A549 (cell line): ENCODE data around the gene NUTF2. TPM values are rescaled to one million over a fixed set of nuclear protein-coding genes. Genes with fewer than 3 reads are reported as not detected.

Source experiments
- ATAC-seq, 2 experiments: fragments of 200-7000 bp in 1 of 2; fragments of >200 bp in 1 of 2; cut with Nextera tagmentation in 1 of 2; cut with Tn5 transposase in 1 of 2; 3 replicates each; pipeline versions ENCODE4 v1.8.0 to v1.9.1; 2018 to 2020; ENCODE audit warnings: mild to moderate bottlenecking in 1 of 2, moderate library complexity in 1 of 2
- CTCF ChIA-PET: fragments of 300-600 bp; sonication (Branson Sonifier 250); formaldehyde crosslinking; extraction: SDS; loops from one replicate; lab custom pipeline; 2021; ENCODE audit warnings: antibody characterized with exemption, inconsistent platforms; lab: Yijun Ruan, JAX
- POLR2A ChIA-PET: fragments of 350-600 bp; formaldehyde crosslinking; extraction: SDS; loops from one replicate; lab custom pipeline; 2021; ENCODE audit warnings: antibody characterized with exemption, inconsistent platforms; lab: Yijun Ruan, JAX
- DNase-seq, 2 experiments: peaks; one replicate each; pipeline versions ENCODE4 v3.0.0 to v3.0.0-alpha.2; 2011 to 2016; ENCODE audit warnings: low read depth in 1 of 2, low spot score in 1 of 2
- FAIRE-seq: peaks from 2 replicates; lab custom pipeline; 2011; peaks lifted over from hg19 to GRCh38; lab: Jason Lieb, UNC
- H3K27ac ChIP-seq, 2 experiments: fragments of >200 bp; sonication (Bioruptor Twin); formaldehyde crosslinking; 3 replicates each; pipeline ENCODE4 v1.5.1; 2016 to 2017
- H3K4me1 ChIP-seq: fragments of >200 bp; sonication (Bioruptor Twin); formaldehyde crosslinking; 3 replicates; pipeline ENCODE4 v1.6.1; 2016
- H3K4me2 ChIP-seq: fragments of >200 bp; sonication (Bioruptor Twin); formaldehyde crosslinking; 3 replicates; pipeline ENCODE4 v1.6.1; 2016
- H3K4me3 ChIP-seq: fragments of >200 bp; sonication (Bioruptor Twin); formaldehyde crosslinking; 3 replicates; pipeline ENCODE4 v1.5.1; 2016
- H3K9me3 ChIP-seq: fragments of >200 bp; sonication (Bioruptor Twin); formaldehyde crosslinking; 3 replicates; pipeline ENCODE4 v1.6.1; 2016
- BHLHE40 ChIP-seq: IDR thresholded peaks from 2 replicates; pipeline ENCODE4 v1.6.1; 2012; ENCODE audit warnings: low read depth, low read length, inconsistent platforms
- CBX2 ChIP-seq: fragments of 200-600 bp; sonication (generic); IDR thresholded peaks from 2 replicates; pipeline ENCODE4 v1.6.1; 2016; ENCODE audit warnings: low read depth, mild to moderate bottlenecking, borderline replicate concordance
- CHD2 ChIP-seq: fragments of 150-350 bp; IDR thresholded peaks from 2 replicates; pipeline ENCODE4 v1.6.1; 2014; ENCODE audit warnings: low read length; ENCODE audit not compliant: partially characterized antibody
- CHD4 ChIP-seq: fragments of 200-600 bp; sonication (generic); IDR thresholded peaks from 2 replicates; pipeline ENCODE4 v1.6.1; 2016; ENCODE audit warnings: antibody characterized with exemption, mild to moderate bottlenecking, borderline replicate concordance
- EHF ChIP-seq: fragments of 250-450 bp; sonication (Bioruptor Pico); IDR thresholded peaks from 2 replicates; pipeline ENCODE4 v1.5.0; 2020; ENCODE audit warnings: mild to moderate bottlenecking
- EHMT2 ChIP-seq: fragments of 200-600 bp; sonication (generic); IDR thresholded peaks from 2 replicates; pipeline ENCODE4 v1.6.1; 2016; ENCODE audit warnings: antibody characterized with exemption, low read depth, mild to moderate bottlenecking, moderate library complexity
- FOSB ChIP-seq: fragments of 250-450 bp; sonication (Bioruptor Pico); IDR thresholded peaks from 2 replicates; pipeline ENCODE4 v1.5.0; 2020; ENCODE audit warnings: mild to moderate bottlenecking, moderate library complexity
- HEYL ChIP-seq: fragments of 250-450 bp; sonication (Bioruptor Pico); IDR thresholded peaks from 2 replicates; pipeline ENCODE4 v1.8.0; 2021; ENCODE audit warnings: mild to moderate bottlenecking, moderate library complexity
- HOXA7 ChIP-seq: fragments of 250-450 bp; sonication (Bioruptor Pico); IDR thresholded peaks from 2 replicates; pipeline ENCODE4 v1.5.0; 2020; ENCODE audit warnings: mild to moderate bottlenecking, moderate library complexity
- JUN ChIP-seq, 2 experiments: fragments of >200 bp; sonication (Bioruptor Twin); formaldehyde crosslinking; IDR thresholded peaks; 2 replicates in 1 of 2; 3 replicates in 1 of 2; pipeline ENCODE4 v1.6.1; 2016 to 2017
- MAFK ChIP-seq: fragments of 450-650 bp; IDR thresholded peaks from 2 replicates; pipeline ENCODE4 v1.6.1; 2014; ENCODE audit not compliant: partially characterized antibody
- MAX ChIP-seq: IDR thresholded peaks from 2 replicates; pipeline ENCODE4 v1.6.1; 2012
- MAZ ChIP-seq: fragments of 150-350 bp; IDR thresholded peaks from 2 replicates; pipeline ENCODE4 v1.6.1; 2014; ENCODE audit warnings: antibody characterized with exemption, low read depth, low read length, borderline replicate concordance
- MYC ChIP-seq: IDR thresholded peaks from 2 replicates; pipeline ENCODE4 v1.6.1; 2012; ENCODE audit warnings: mild to moderate bottlenecking, inconsistent platforms, low read length, improper control_type of control experiment, borderline replicate concordance
- NPAS2 ChIP-seq: fragments of 250-450 bp; sonication (Bioruptor Pico); IDR thresholded peaks from 2 replicates; pipeline ENCODE4 v1.8.0; 2022; ENCODE audit warnings: mild to moderate bottlenecking, moderate library complexity, borderline replicate concordance
- PHF8 ChIP-seq: fragments of 200-600 bp; sonication (generic); IDR thresholded peaks from 2 replicates; pipeline ENCODE4 v1.6.1; 2016; ENCODE audit warnings: low read depth, mild to moderate bottlenecking, antibody characterized with exemption, moderate library complexity, borderline replicate concordance
- RARB ChIP-seq: fragments of 250-450 bp; sonication (Bioruptor Pico); IDR thresholded peaks from 2 replicates; pipeline ENCODE4 v1.8.0; 2021; ENCODE audit warnings: mild to moderate bottlenecking, moderate library complexity
- RCOR1 ChIP-seq: fragments of 150-350 bp; IDR thresholded peaks from 2 replicates; pipeline ENCODE4 v1.6.1; 2014; ENCODE audit warnings: antibody characterized with exemption, low read length, low read depth
- RFX5 ChIP-seq: fragments of 450-650 bp; IDR thresholded peaks from 2 replicates; pipeline ENCODE4 v1.7.1; 2014; ENCODE audit warnings: antibody characterized with exemption, mild to moderate bottlenecking, moderate library complexity
- RNF2 ChIP-seq: fragments of 200-600 bp; sonication (generic); IDR thresholded peaks from 2 replicates; pipeline ENCODE4 v1.6.1; 2016; ENCODE audit warnings: low read depth, mild to moderate bottlenecking, antibody characterized with exemption, moderate library complexity, borderline replicate concordance
- SMC3 ChIP-seq: fragments of >200 bp; sonication (Bioruptor Twin); formaldehyde crosslinking; IDR thresholded peaks from 3 replicates; pipeline ENCODE4 v1.6.1; 2018; ENCODE audit warnings: inconsistent platforms
- TP53 ChIP-seq: fragments of 250-450 bp; sonication (Bioruptor Pico); IDR thresholded peaks from 2 replicates; pipeline ENCODE4 v1.5.0; 2021; ENCODE audit warnings: mild to moderate bottlenecking, moderate library complexity
- ZC3H11A ChIP-seq: fragments of 450-650 bp; IDR thresholded peaks from 2 replicates; pipeline ENCODE4 v1.6.1; 2014; ENCODE audit warnings: antibody characterized with exemption, mild to moderate bottlenecking
- ZSCAN20 ChIP-seq: fragments of 250-450 bp; sonication (Bioruptor Pico); IDR thresholded peaks from 2 replicates; pipeline ENCODE4 v1.8.0; 2022; ENCODE audit warnings: mild to moderate bottlenecking, moderate library complexity
- WGBS: methylation state at CpG from one replicate; pipeline ENCODE4 v1.1.6; 2017; ENCODE audit errors: missing lambda C conversion rate; 5-methylcytosine and 5-hydroxymethylcytosine counted together
- polyA plus RNA-seq, 4 experiments: library from polyadenylated mRNA; depleted of rRNA in 3 of 4; stranded (reverse); fragments of >200 nt; fragmentation: RNase III in 1 of 4; extraction: RNeasy Plus Mini Kit Qiagen cat#74134 plus additional on column Dnase treatment in 1 of 4; gene quantifications; 2 replicates in 3 of 4; 3 replicates in 1 of 4; pipeline ENCODE4 v1.2.3, GENCODE V29; 2011 to 2017
- TF ChIP-seq, protein P1 (sequence below): fragments of 450-650 bp; IDR thresholded peaks from 2 replicates; pipeline ENCODE4 v1.6.1; 2014; ENCODE audit warnings: antibody characterized with exemption
- TF ChIP-seq, protein P2 (sequence below): fragments of 200-600 bp; sonication (generic); IDR thresholded peaks from 2 replicates; pipeline ENCODE4 v1.6.1; 2016; ENCODE audit warnings: antibody characterized with exemption, mild to moderate bottlenecking, moderate library complexity

Gene NUTF2
- polyA plus RNA-seq, 2 of the 4 experiments (the other 2 are of a cell fraction), result 168 to 287 TPM

DNA sequence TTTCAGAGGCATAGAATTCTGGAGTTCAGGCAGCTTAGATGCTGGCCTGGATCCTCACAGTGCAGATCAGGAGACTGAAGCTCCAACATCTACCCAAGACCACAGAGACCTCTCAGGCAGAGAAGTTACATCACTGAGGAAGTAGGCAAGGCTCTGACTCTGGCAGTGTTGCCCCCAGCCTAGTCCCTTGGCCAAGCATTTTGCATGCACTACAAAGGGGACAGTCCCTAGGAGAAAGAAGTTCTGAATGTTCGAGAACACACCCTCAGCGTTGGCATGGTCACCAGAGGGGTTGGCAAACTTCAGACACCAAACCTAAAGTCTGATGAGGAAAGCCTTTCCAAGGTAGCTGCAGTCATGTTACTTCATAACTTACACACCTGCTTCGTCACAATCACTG, 42.8 kb upstream of the NUTF2 start:
- TF ChIP-seq, protein P1, sequence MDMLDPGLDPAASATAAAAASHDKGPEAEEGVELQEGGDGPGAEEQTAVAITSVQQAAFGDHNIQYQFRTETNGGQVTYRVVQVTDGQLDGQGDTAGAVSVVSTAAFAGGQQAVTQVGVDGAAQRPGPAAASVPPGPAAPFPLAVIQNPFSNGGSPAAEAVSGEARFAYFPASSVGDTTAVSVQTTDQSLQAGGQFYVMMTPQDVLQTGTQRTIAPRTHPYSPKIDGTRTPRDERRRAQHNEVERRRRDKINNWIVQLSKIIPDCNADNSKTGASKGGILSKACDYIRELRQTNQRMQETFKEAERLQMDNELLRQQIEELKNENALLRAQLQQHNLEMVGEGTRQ, result no peak
- TF ChIP-seq MAX (no peak), EHF (CRISPR knock-in tag) (no peak), BHLHE40 (no peak), RARB (CRISPR knock-in tag) (no peak), RNF2 (no peak), HEYL (CRISPR knock-in tag) (no peak), CBX2 (no peak), MYC (no peak)
- WGBS, result 84% methylated on average over 3 of the region's 3 CpGs
- ChIA-PET POLR2A (no interaction called here), CTCF (interaction anchor here (0.6 to 5.5 kb wide), 5 partner anchors 12 to 283 kb away, joined by 3 to 45 read pairs (median 4); no protein-coding TSS in a partner anchor)
- DNase-seq, result no peak
- Histone ChIP-seq H3K4me1 (peaks cover 18% of the 10 kb centered on the region), H3K4me3 (no peak overlapping the region), H3K27ac (no peak overlapping the region), H3K9me3 (no peaks in the 10 kb centered on the region), H3K4me2 (no peak overlapping the region)
- ATAC-seq, result no peak
- no peak for FAIRE-seq

DNA sequence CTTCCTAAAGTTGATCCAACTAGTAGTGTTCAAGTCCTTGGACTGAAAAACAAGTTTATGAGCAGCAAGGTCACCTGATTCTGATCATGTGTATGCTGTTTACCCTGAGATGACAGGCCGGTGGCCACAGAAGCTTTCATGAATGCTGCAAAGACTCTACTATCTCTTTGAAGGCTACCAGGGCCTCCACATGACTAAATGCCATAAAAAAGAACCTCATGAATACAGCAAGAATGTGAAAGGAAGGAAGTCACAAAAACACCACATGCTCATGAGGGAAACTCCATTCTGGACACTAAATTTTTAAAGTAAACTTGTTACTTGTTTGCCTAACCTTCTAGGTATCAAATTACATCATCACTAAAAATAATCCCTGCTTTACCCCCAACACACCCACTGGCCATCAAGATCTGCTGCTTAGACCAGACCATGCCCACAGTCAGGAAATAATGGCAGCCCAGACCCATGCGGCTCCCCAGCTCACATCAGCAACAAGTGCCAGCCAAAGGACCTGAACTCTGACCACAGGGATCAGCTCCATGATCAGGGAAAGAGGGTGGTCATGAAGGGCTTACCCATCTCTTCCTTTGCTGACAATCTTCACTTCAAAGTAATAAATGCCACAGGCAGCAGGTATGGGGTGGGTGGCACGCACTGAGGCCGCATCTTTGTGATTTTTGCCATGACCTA, 41.7 kb upstream of the NUTF2 start:
- TF ChIP-seq EHMT2, result no peak
- TF ChIP-seq NPAS2 (CRISPR knock-in tag), result no peak
- TF ChIP-seq BHLHE40, result no peak
- TF ChIP-seq, protein P2, sequence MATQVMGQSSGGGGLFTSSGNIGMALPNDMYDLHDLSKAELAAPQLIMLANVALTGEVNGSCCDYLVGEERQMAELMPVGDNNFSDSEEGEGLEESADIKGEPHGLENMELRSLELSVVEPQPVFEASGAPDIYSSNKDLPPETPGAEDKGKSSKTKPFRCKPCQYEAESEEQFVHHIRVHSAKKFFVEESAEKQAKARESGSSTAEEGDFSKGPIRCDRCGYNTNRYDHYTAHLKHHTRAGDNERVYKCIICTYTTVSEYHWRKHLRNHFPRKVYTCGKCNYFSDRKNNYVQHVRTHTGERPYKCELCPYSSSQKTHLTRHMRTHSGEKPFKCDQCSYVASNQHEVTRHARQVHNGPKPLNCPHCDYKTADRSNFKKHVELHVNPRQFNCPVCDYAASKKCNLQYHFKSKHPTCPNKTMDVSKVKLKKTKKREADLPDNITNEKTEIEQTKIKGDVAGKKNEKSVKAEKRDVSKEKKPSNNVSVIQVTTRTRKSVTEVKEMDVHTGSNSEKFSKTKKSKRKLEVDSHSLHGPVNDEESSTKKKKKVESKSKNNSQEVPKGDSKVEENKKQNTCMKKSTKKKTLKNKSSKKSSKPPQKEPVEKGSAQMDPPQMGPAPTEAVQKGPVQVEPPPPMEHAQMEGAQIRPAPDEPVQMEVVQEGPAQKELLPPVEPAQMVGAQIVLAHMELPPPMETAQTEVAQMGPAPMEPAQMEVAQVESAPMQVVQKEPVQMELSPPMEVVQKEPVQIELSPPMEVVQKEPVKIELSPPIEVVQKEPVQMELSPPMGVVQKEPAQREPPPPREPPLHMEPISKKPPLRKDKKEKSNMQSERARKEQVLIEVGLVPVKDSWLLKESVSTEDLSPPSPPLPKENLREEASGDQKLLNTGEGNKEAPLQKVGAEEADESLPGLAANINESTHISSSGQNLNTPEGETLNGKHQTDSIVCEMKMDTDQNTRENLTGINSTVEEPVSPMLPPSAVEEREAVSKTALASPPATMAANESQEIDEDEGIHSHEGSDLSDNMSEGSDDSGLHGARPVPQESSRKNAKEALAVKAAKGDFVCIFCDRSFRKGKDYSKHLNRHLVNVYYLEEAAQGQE, result no peak
- TF ChIP-seq CHD4, result no peak
- no peak for TF ChIP-seq RFX5
- TF ChIP-seq JUN (IDR thresholded peaks at IDR 0.05), result no peak
- TF ChIP-seq RCOR1, result no peak
- TF ChIP-seq MAZ, result no peak
- TF ChIP-seq CHD2, result no peak
- TF ChIP-seq, protein P1, result no peak
- TF ChIP-seq FOSB (CRISPR knock-in tag), result no peak
- no peak for TF ChIP-seq ZSCAN20 (CRISPR knock-in tag)
- TF ChIP-seq PHF8, result no peak
- TF ChIP-seq SMC3, result no peak
- TF ChIP-seq ZC3H11A, result no peak
- TF ChIP-seq TP53 (CRISPR knock-in tag), result no peak
- TF ChIP-seq MAFK, result no peak
- no peak for TF ChIP-seq HOXA7
- no peak for TF ChIP-seq MYC
- H3K27ac ChIP-seq, result peak overlapping the region in 1 of 2 experiments; percentile 94; a peak in 1 of 6 replicates
- no peak for DNase-seq
- ChIA-PET CTCF (interaction anchor here (1.2 to 5.5 kb wide), 4 partner anchors 10 to 258 kb away, joined by 3 to 45 read pairs (median 4); no protein-coding TSS in a partner anchor), POLR2A (no interaction called here)
- peaks cover 18% of the 10 kb centered on the region for H3K4me1 ChIP-seq
- H3K4me2 ChIP-seq, result peak overlapping the region; percentile 91
- no peak for ATAC-seq
- no peak for FAIRE-seq
- H3K4me3 ChIP-seq, result peak overlapping the region; percentile 97
- H3K9me3 ChIP-seq, result no peaks in the 10 kb centered on the region
- WGBS, result 78% methylated on average over 4 of the region's 4 CpGs
